Hepatocyte (in vitro differentiated cells): ENCODE measurements around the gene CRACR2A. TPM values are rescaled to one million over a fixed set of nuclear protein-coding genes. Genes with fewer than 3 reads are reported as not detected.

ENCODE experiments used
- DNase-seq: peaks from one replicate; pipeline ENCODE4 v3.0.0-alpha.2; 2016; ENCODE audit warnings: low spot score
- H2AFZ ChIP-seq: fragments of 200-600 bp; sonication (generic); 2 replicates; pipeline ENCODE4 v1.6.0; 2016; ENCODE audit warnings: antibody characterized with exemption, mild to moderate bottlenecking
- H3K27ac ChIP-seq: fragments of 200-600 bp; sonication (generic); 2 replicates; pipeline ENCODE4 v1.5.1; 2016; ENCODE audit warnings: mild to moderate bottlenecking
- H3K27me3 ChIP-seq: fragments of 200-600 bp; sonication (generic); 2 replicates; pipeline ENCODE4 v1.6.1; 2016
- H3K36me3 ChIP-seq: fragments of 200-600 bp; sonication (generic); replicated peaks from 2 replicates; pipeline ENCODE4 v1.5.1; 2016; ENCODE audit warnings: low read depth; ENCODE audit not compliant: insufficient read depth
- H3K4me1 ChIP-seq: fragments of 200-600 bp; sonication (generic); 2 replicates; pipeline ENCODE4 v1.5.1; 2016; ENCODE audit warnings: mild to moderate bottlenecking, moderate library complexity; ENCODE audit not compliant: insufficient read depth
- H3K4me2 ChIP-seq: fragments of 200-600 bp; sonication (generic); 2 replicates; pipeline ENCODE4 v1.6.0; 2016
- H3K4me3 ChIP-seq: fragments of 200-600 bp; sonication (generic); 2 replicates; pipeline ENCODE4 v1.5.1; 2016; ENCODE audit warnings: mild to moderate bottlenecking
- H3K79me2 ChIP-seq: fragments of 200-600 bp; sonication (generic); 2 replicates; pipeline ENCODE4 v1.6.0; 2017; ENCODE audit warnings: mild to moderate bottlenecking
- H3K9me2 ChIP-seq: fragments of 200-600 bp; sonication (generic); replicated peaks from 2 replicates; pipeline ENCODE4 v1.6.0; 2017; ENCODE audit warnings: mild to moderate bottlenecking; ENCODE audit not compliant: insufficient read depth
- H3K9me3 ChIP-seq: fragments of 200-600 bp; sonication (generic); 2 replicates; pipeline ENCODE4 v1.5.1; 2016; ENCODE audit warnings: low read depth, mild to moderate bottlenecking
- H4K20me1 ChIP-seq: fragments of 200-600 bp; sonication (generic); 2 replicates; pipeline ENCODE4 v1.6.0; 2016; ENCODE audit warnings: mild to moderate bottlenecking; ENCODE audit not compliant: insufficient read depth, poor library complexity, severe bottlenecking
- CTCF ChIP-seq: fragments of 200-600 bp; sonication (generic); IDR thresholded peaks from 2 replicates; pipeline ENCODE4 v1.5.1; 2016; ENCODE audit warnings: antibody characterized with exemption, mild to moderate bottlenecking; ENCODE audit not compliant: poor library complexity
- EZH2 ChIP-seq: fragments of 200-600 bp; sonication (generic); IDR thresholded peaks from 2 replicates; pipeline ENCODE4 v1.6.1; 2016; ENCODE audit warnings: antibody characterized with exemption, mild to moderate bottlenecking, borderline replicate concordance
- EZH2phosphoT487 ChIP-seq: fragments of 200-600 bp; sonication (generic); IDR thresholded peaks from one replicate; pipeline ENCODE4 v1.6.1; 2018; ENCODE audit warnings: antibody characterized with exemption, mild to moderate bottlenecking, low read depth, moderate library complexity; ENCODE audit not compliant: unreplicated experiment, severe bottlenecking
- WGBS: methylation state at CpG from one replicate; pipeline ENCODE4 v1.1.6; 2016; ENCODE audit warnings: low lambda C conversion rate; ENCODE audit errors: missing lambda C conversion rate; 5-methylcytosine and 5-hydroxymethylcytosine counted together
- polyA plus RNA-seq: library from polyadenylated mRNA; unstranded; fragments of >200 nt; fragmentation: Nextera tagmentation; extraction: Ambion mirVana; gene quantifications from 2 replicates; pipeline ENCODE4 v1.2.1, GENCODE V29; 2016
- total RNA-seq: library from RNA; depleted of rRNA; stranded (reverse); fragments of >200 nt; gene quantifications from 2 replicates; pipeline ENCODE4 v1.2.3, GENCODE V29; 2014

Gene CRACR2A
- total and polyA plus RNA-seq, 2 experiments from 2014 or later: 0.30 to 0.80 TPM

- H3K9me3 ChIP-seq: no peaks in the 10 kb centered on the region
- H3K79me2 ChIP-seq: no peaks in the 10 kb centered on the region
- H4K20me1 ChIP-seq: no peaks in the 10 kb centered on the region
- no peak overlapping the region for H3K4me2 ChIP-seq
- no peaks in the 10 kb centered on the region for H3K36me3 ChIP-seq
- H3K27me3 ChIP-seq: no peaks in the 10 kb centered on the region
- H2AFZ ChIP-seq: no peak overlapping the region
- DNase-seq: no peak
- no peaks in the 10 kb centered on the region for H3K4me1 ChIP-seq
- no peaks in the 10 kb centered on the region for H3K9me2 ChIP-seq
- WGBS: 87% methylated on average over 1 of the region's 1 CpG
- no peak overlapping the region for H3K4me3 ChIP-seq
- no peak for TF ChIP-seq EZH2phosphoT487
- TF ChIP-seq EZH2: no peak
- no peak for TF ChIP-seq CTCF
- H3K27ac ChIP-seq: no peak overlapping the region
Measured at GRCh38 chr12:3685830-3686229, 67.1 kb downstream of the CRACR2A start.

- Histone ChIP-seq H3K4me3 (no peak overlapping the region), H3K4me2 (no peak overlapping the region), H2AFZ (no peak overlapping the region), H3K9me3 (no peaks in the 10 kb centered on the region), H3K27ac (no peak overlapping the region), H3K36me3 (no peaks in the 10 kb centered on the region), H3K27me3 (no peaks in the 10 kb centered on the region), H3K9me2 (no peaks in the 10 kb centered on the region), H4K20me1 (no peaks in the 10 kb centered on the region), H3K4me1 (no peaks in the 10 kb centered on the region), H3K79me2 (no peaks in the 10 kb centered on the region)
- DNase-seq: no peak
- TF ChIP-seq EZH2phosphoT487 (no peak), EZH2 (no peak), CTCF (no peak)
- WGBS: 53% methylated on average over 12 of the region's 12 CpGs
Measured at GRCh38 chr12:3684449-3685051, 68.4 kb downstream of the CRACR2A start.

GRCh38 chr12:3683670-3684069, 69.2 kb downstream of the CRACR2A start:
- H3K4me1 ChIP-seq: no peaks in the 10 kb centered on the region
- H3K27me3 ChIP-seq: no peaks in the 10 kb centered on the region
- H2AFZ ChIP-seq: no peak overlapping the region
- no peak overlapping the region for H3K4me3 ChIP-seq
- 84% methylated on average over 4 of the region's 4 CpGs for WGBS
- H3K36me3 ChIP-seq: no peaks in the 10 kb centered on the region
- no peaks in the 10 kb centered on the region for H3K9me2 ChIP-seq
- H3K9me3 ChIP-seq: no peaks in the 10 kb centered on the region
- no peaks in the 10 kb centered on the region for H3K79me2 ChIP-seq
- H3K4me2 ChIP-seq: no peak overlapping the region
- no peak for DNase-seq
- H4K20me1 ChIP-seq: no peaks in the 10 kb centered on the region
- no peak overlapping the region for H3K27ac ChIP-seq
- TF ChIP-seq CTCF (no peak), EZH2 (no peak), EZH2phosphoT487 (no peak)
